RCC 7860 (cell line): ENCODE data around the gene COL15A1.

Source experiments
- DNase-seq: peaks from one replicate; pipeline ENCODE4 v3.0.0-alpha.2; 2015; ENCODE audit warnings: low spot score
- FAIRE-seq: peaks from 2 replicates; lab custom pipeline; 2012; peaks lifted over from hg19 to GRCh38; lab: Jason Lieb, UNC

Gene COL15A1

DNA sequence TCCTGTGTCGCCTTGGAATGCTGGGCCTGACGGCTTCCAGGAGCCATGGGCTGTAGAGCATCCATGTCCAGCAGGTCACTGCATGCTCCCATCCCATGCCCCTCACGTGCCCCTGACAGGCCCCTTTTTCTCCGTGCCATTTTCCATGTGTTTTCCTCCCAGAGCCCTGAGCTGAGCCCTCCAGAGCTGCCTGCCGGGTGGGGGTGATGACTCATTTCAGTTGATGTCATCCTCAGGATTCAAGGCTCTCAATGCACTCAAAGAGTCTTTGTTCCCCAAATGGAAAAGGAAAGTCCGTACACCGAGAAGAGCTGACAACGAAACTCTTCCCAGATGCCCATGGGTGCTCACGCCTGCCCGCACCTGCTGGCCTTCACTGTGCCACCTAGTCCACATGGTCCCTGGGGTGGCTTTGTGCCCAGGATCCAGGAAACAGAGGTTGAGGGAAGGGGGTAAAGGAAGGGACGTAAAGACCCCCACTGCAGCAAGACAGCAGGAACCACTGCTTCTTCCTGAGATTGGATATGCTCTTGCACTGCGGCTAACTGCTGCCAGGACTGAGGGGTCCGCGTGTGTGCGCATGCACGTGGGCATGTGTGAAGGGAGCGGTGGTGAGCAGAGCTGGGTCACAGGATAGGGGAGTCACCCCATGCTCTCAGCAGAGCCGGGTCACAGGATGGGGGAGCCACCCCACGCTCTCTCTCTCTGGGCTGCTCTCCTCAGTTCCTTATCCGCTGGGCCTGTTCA is 27.6 kb downstream of the COL15A1 start:
- peak; percentile 42 for DNase-seq
- no peak for FAIRE-seq

- FAIRE-seq: no peak
- DNase-seq: no peak
These were observed 28.2 kb downstream of the COL15A1 start for GRCh38 chr9:98971915-98972223.

DNA sequence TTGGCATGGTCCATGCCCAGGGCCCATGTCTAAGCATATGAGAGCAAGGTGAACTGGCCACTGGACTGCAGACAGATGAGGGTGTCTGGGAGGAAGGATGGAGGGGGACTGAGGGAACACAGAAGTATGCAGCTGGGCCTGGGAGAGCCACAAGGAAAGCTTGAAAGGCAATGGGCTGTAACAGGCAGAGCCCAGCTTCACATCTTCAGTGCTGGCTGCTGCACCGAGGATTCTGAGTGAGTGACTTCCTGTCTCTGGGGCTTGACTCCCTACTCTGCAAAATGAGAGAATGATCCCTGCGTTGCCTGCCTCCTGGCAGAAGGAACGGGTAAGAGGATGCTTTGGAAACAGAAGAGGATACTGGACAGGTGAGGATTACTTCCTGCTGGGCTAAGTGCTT is 29.0 kb downstream of the COL15A1 start:
- FAIRE-seq: no peak
- DNase-seq: no peak

- FAIRE-seq: no peak
These were observed 29.5 kb downstream of the COL15A1 start for GRCh38 chr9:98973171-98973570.

GRCh38 chr9:98973576-98973975 is 29.9 kb downstream of the COL15A1 start:
- DNase-seq (no peak), FAIRE-seq (no peak)

More at GRCh38 chr9:98973171-98973570, 29.5 kb downstream of the COL15A1 start:
- no peak for DNase-seq

- FAIRE-seq (no peak), DNase-seq (no peak)
These were observed 30.4 kb downstream of the COL15A1 start for GRCh38 chr9:98974106-98974505.

GRCh38 chr9:98974554-98974953 is 30.8 kb downstream of the COL15A1 start:
- no peak for FAIRE-seq
- DNase-seq: no peak

DNA sequence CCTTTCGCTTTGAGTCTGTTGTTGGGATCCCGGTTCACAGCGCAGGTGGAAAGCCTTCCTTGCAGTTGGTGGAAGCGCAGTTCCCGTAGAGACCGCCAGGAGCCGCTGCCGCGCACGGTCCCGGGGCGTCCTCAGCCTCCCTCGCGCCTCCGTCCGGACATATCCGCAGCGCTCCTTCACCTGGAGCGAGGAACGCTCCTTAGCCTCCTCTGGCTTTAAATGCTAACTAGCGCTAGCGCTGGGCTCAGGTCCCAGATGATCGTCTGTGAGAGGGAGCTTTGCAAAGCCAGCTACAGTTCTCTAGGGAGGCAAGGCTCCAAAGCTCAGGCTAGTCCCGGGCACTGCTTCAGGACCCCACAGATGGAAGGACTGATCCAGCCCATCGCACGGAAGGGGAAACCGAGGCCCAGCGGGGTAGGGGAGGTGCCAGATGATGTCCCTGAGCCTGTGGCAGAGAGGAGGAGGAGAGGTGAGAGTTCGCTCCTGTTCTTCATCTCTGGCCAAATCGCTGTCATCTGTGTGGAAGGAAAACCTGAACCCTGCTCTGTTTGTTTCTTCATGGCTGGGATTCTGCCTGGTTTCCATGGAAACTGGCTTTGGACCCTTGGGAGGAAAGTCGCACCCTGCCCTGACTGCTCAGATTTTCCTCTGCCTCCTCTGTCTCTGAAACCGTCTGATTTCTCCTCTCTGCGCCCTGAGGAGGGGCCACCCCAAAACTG is 31.4 kb downstream of the COL15A1 start:
- FAIRE-seq (no peak), DNase-seq (peak; percentile 36)

DNA sequence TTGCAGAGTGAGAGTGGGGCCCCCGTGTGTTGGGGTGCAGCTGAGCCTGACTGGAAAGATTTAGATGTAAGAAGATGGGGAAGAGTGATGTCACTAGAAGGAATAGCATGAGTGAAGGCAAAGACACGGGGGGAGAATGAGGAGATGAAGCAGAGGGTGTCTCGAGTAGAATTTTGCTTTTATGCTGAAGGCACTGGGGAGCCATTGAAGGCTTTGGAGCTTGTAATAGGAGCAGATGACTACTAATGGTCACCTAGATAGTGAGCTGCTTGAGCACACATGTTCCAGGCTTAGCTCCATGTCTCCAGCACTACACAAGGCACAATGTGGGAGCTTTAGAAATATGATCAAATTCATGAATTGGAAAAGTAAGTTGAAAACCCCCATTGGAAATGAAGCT is 32.1 kb downstream of the COL15A1 start:
- no peak for FAIRE-seq
- no peak for DNase-seq

DNA sequence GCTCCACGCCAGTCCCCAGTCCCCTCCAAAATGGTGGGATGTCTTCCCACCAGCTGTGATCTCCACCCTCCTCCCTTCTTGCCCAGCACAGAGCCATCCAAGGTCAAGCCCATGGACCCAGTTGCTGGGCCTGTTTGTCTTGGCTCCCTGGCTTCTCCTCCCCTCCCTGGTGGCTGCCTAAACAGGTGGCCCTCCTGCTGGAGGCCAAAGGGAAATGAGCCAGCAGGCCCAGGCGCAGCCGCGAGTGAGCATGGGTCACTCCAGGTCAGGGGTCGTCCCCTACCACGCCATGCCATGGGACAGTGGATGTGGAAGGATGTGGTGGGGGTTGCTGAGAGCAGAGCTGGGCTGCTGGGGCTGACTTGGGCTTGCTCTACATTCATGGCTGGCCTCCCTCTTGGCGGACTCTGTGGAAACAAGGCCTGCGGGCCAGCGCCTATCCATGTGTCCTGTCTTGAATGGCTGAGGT is 33.6 kb downstream of the COL15A1 start:
- DNase-seq (no peak), FAIRE-seq (no peak)

DNA sequence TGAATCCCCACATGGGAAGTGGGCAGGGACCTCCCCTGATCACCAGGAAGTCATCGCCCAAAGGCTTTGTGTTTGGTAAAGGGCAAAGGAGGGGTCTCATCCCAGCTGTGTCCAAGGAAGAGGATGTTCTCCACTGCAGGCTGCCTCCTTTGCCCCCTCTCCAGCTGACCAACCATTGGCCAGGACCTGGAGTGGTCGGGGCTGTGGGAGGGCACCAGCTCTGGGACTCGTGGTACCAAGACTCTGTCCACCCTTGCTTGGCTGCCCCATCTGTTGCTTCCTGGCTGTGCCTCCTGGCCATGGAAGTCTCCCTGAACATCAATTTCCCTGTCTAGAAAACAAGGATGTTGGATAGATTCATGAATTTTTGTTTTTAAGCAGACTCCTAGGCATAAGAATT is 34.1 kb downstream of the COL15A1 start:
- FAIRE-seq: no peak
- DNase-seq: no peak

GRCh38 chr9:98978231-98978681 is 34.5 kb downstream of the COL15A1 start:
- DNase-seq: no peak
- FAIRE-seq: no peak

DNA sequence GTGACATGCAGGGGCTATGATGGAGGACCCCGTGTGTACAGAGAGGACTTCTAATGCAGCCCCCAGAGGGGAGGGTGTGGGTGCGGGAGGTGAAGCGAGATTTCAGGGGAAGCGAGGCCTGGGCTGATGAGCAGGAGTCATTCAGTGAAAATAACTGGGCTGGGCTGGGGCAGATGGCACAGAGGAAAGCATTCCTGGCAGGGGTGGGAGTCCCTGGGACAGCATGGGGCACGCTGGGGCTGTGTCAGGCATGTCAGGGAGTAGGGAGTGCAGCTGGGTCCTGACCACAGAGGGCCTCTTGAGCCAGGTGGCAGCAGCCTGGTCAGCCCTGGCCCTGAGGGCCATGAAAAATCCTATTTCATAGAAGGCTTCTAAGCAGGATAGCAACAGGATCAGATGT is 36.6 kb downstream of the COL15A1 start:
- FAIRE-seq: no peak

DNA sequence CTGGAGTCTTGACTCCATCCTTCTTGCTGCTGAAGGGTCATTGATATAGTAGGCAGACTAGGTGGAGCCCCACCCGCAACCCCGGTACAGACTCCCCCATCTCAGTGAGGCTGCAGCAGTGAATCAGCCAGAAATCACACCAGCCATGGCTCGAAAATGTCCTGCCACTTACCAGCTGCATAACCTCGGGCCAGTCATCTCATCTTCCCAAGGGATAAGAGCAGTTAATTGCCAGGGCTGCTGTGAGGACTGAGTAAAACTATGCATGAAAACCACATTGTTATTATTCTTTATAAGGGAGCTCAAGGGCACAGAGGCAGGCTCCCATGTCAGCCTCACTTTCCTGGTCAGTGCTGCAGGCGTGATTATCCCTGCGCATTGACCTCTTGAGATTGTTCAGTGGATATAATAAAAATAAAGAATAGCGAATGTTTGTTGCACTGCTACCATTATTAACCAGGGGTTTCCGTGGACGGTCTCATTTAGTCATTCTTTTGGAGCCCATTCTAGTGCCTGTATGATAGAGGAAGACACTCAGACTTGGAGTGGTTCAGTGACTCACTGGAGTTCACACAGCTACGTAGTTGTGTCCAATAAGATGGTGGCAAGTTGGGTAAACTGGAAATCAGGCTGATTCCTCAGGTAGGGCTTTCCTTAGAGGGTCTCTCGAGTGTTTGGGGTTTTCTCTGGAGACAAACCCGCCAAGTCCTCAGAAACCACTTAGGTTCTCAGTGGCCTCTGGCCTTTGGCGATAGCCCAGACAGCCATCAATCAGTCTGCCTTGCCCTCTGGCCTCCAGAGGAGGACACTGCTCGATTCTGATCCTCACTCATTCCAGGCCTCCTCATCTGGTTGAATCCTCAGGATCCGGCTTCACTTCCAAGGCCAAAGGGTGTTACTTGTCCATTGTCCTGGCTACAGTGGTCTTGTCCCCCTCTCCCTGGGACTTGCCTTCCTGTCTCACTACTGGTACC is 39.9 kb downstream of the COL15A1 start:
- peak; percentile 38 for DNase-seq
- no peak for FAIRE-seq

More for the DNA sequence above, 36.6 kb downstream of the COL15A1 start:
- no peak for DNase-seq

DNA sequence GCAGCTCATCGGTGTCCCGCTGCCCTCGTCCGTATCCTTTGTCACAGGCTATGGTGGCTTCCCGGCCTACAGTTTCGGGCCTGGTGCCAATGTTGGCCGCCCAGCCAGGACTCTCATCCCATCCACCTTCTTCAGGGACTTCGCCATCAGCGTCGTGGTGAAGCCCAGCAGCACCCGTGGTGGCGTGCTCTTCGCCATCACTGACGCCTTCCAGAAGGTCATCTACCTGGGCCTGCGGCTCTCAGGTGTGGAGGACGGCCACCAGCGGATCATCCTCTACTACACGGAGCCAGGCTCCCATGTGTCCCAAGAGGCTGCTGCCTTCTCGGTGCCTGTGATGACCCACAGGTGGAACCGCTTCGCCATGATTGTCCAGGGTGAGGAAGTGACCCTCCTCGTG is 41.9 kb downstream of the COL15A1 start:
- DNase-seq (no peak), FAIRE-seq (no peak)

DNA sequence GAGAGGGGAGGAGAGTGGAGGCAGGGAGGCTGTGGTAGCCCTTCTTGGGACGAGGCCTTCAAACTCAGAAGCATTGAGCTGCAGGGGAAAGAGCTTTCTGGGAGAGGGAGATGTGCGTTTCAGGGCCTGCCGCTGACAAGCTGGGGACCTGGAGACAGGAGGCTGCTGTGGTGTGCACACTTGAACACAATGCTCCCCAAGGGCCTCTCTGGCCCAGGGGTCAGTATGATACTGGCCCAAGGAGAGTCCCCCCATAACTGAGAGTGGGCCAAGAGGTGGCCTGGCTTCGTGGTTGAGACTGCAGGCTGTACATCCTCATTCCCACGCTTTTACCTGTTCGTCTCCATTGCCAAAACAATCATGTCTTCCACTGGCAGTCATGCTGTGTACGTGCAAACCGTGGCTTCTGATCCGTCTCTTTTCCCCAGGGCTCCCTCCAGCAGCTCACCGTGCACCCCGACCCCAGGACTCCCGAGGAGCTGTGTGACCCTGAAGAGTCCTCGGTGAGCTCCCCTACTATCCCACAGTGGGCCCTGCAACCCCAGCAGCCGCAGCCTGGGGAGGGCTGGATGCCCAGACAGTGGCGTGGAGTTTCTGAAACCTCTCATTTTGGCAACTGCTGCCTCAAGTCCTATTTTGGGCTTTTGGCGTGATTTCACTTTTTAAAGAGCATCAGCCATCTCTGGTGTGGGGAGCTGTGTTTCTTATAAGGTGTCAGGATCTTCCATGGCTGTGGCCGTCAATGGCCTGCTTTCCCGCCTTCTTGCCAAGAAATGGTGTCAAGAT is 43.4 kb downstream of the COL15A1 start:
- FAIRE-seq (no peak), DNase-seq (no peak)

DNA sequence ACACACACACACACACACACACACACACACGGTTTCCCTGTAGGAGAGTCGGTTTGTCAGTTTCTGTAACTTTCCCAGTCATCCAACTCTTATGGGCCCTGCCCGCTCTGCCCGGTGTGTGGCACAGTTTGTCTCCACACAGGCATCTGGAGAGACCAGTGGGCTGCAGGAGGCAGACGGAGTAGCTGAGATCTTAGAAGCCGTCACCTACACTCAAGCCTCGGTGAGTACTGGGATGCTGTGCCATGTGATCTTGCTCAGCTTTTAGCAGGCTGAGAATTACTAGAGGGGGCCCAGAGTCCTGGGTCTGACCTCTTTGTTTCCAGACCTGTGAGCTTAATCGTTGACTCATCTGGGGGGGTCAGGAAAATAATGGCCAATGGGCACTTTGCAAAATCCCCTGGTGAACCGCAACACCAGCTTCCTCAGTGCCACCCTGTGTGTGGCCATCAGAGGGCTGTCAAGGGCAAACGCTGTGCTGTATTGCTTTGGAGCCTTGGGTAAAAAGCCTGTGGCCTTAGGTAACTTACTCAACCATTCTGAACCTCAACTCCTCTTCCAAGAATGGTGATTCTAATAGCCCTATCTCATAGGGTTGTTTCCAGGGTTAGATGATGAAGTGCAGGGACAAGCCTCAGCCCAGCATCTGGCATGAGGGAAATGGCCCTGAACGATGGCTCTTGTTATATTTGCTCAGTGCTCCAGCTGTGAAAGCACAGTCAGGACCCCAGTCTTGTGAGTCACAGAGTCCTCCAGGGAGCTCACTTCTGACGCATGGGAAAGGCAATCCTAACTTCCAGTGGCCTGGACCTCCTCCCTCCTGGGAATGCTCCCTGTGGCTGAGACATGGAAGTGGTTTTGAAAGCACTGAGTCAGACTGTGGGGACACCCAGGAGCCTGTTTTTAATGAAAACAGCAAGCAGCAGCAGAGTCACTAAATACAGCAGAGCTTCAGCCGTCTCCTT is 45.6 kb downstream of the COL15A1 start:
- DNase-seq (peak; percentile 99), FAIRE-seq (peak; percentile 98)

DNA sequence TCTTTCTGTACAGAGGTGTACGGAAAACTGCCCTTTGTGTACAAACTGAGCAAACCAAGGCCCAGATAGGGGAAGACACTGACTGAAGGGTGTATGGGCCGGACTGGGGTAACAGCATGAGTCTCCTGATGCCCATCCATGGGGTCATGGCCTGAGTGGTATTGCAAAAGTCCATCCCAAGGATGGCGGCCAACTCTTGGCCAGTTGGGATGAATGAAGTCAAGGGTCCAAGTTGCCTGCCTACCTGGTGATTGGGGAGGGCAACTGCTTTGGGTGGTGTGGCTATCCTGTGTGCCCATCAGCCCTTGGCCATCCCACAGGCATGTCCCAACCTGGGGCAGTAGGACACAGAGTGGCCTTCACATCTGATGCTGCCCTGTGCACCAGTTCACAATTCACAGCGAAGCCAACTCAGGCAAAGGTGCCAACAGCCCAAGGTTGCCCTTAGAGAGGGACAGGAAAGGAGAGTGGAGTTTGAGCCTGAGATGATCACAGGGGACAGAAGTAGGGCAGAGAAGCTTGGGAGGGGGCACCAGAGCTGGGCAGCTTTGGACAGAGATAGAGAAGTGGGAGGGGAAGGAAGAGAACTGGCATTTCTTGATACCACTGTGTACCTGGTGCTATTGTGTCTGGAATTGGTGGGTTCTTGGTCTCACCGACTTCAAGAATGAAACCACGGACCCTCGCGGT is 46.6 kb downstream of the COL15A1 start:
- DNase-seq (no peak), FAIRE-seq (no peak)
